HG03521 (cell line): ENCODE results near the gene ALPP.
"Not testable (repeated sequence)": the region's sequence is repeated elsewhere in the genome, so short reads cannot be mapped to it uniquely, and the experiment has no call there.

Experiments used
- ATAC-seq: cut with Tn5 transposase; IDR thresholded peaks from one replicate; pipeline ENCODE4 v1.9.1; 2021; ENCODE audit warnings: mild to moderate bottlenecking, moderate library complexity; ENCODE audit not compliant: unreplicated experiment

ALPP gene

DNA sequence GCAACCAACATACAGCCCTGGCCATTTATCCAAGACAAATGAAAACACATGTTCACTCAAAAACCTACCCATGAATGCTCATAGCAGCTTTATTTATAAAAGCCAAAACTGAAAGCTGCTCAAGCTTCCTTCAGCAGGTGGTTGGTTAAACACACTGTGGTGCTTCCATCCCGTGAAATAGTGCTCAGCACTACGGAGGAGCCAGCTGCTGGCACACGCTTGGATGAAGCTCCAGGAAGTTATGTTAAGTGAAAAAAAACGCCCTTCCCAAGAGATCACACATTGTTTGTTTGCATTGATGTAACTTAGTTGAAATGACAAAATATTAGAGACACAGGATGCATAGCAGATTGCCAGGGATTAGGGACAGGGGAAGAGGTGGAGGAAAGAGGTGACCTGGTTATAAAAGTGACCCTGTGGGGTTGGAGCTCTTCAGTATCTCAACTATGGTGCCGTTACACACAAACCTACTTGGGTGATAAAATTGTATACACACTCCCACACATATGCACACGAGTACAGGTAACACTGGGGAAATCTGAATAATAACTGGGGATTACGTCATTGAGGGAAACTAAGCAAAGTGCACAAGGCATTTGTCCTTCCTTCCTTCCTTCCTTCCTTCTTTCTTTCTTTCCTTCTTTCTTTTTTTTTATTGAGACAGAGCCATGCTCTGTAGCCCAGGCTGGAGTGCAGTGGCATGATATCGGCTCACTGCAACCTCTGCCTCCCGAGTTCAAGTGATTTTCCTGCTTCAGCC lies 21.9 kb downstream of the ALPP start:
- no peak for ATAC-seq

DNA sequence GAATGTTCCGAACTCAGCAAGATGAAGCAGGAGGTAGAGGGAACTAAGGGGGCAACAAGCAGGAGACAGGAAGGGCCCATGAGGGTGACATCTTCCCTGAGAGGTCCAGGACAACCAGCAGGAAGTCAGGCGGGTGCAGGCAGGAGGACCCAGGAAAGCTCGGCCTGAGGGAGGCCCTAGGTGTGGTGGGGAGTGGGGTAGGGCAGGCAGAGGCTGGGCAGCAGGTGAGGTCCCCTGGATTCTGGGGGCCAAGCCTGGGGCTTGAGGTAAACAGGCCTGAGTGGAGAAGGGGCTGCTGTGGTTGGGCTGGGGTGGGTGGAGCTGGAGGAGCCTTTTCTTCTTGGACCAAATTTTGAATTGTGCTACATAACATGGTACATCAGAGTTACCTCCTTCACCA lies 24.0 kb downstream of the ALPP start:
- ATAC-seq = no peak

DNA sequence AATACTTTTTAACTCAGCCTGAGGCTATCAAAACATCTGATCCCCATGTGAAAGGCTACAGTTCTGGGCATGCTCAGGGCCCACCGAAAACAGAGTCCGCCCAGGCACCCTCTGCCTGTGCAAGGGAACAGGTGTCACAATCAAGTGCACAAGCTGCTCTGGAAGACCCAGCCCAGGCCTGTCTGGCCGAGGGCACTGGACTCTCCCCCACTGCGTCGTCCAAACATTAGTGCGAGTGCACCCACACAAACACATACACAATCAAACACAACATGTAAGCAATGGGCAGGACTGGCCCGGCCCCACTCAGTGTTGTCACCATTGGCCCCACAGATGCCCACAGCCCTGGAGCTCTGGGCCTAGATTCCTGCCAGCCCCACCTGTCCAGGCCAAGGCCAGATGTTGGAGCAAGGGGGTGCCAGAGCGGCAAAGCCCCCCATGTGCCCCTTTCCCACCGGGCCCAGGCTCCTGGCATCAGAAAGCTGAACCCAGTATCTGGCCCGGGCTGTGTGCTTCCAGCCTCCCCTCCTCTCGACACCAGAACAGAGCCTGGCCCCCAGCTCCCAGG lies 27.5 kb downstream of the ALPP start:
- ATAC-seq = no peak

DNA sequence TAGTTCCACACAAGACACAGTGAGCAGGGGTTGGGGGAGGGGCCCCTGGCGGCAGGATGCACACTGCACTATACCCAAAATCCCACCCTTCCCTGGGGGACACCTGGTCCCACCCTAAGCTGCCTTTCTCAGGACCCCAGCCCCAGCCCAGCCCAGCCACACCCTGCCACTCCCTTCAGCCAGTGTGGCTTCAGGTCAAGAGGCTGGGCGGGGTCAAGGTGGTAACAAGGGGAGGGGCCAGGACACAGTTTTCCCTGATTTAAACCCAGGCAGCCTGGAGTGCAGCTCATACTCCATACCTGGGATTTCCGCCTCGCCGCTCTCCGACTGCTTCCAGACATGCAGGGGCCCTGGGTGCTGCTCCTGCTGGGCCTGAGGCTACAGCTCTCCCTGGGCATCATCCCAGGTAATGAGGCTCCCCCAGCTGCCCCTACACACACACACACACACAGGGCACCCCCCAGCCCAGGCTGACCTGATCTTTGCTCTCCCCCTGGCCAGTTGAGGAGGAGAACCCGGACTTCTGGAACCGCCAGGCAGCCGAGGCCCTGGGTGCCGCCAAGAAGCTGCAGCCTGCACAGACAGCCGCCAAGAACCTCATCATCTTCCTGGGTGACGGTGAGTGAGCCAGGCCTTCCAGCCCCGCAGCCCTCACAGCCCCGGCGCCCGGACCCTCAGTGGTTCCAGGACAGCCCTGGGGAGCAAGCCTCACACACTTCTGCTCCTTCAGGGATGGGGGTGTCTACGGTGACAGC lies 28.2 kb downstream of the ALPP start, which contains the start of gene ALPG:
TSS of gene ALPG (plus strand) at position 289 of the 755 bp plus-strand sequence. CDS start at position 340, 51 bp downstream.
- ATAC-seq = no peak

DNA sequence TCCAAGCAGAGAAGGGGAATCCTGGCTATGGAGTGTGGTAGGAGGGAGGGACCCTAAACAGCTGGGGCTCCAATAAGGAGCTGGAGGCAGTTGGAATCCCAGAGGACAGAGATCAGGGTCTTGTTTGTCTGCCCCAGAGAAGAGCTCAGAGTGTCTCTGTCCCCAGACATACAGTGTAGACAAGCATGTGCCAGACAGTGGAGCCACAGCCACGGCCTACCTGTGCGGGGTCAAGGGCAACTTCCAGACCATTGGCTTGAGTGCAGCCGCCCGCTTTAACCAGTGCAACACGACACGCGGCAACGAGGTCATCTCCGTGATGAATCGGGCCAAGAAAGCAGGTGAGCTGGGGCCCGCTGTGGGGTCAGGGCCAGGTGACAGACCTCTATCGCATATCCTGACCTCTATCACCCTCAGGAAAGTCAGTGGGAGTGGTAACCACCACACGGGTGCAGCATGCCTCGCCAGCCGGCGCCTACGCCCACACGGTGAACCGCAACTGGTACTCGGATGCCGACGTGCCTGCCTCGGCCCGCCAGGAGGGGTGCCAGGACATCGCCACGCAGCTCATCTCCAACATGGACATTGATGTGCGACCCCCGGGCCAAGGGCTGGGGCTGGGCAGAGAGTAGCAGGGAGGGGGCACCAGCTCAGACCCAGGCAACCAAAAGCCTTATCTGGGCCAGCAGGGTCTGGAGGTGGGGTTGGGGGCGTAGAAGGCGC lies 29.0 kb downstream of the ALPP start:
- ATAC-seq = not testable (repeated sequence)

DNA sequence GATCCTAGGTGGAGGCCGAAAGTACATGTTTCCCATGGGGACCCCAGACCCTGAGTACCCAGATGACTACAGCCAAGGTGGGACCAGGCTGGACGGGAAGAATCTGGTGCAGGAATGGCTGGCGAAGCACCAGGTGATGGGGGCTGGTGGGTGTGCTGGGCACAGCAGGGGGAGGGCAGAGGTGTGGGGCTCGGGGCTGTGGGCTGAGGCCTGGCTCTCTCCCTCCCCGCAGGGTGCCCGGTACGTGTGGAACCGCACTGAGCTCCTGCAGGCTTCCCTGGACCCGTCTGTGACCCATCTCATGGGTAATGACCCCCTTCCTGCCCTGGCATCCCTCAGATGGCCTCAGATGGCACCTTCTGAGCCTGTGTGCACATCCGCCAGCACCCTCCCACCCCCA lies 29.7 kb downstream of the ALPP start:
- ATAC-seq = not testable (repeated sequence)

DNA sequence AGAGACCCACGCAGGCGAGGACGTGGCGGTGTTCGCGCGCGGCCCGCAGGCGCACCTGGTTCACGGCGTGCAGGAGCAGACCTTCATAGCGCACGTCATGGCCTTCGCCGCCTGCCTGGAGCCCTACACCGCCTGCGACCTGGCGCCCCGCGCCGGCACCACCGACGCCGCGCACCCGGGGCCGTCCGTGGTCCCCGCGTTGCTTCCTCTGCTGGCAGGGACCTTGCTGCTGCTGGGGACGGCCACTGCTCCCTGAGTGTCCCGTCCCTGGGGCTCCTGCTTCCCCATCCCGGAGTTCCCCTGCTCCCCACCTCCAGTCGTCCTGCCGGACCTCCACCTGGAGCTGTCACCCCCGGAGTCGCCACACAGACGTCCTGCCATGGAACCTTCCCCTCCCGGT lies 31.1 kb downstream of the ALPP start:
- not testable (repeated sequence) for ATAC-seq

DNA sequence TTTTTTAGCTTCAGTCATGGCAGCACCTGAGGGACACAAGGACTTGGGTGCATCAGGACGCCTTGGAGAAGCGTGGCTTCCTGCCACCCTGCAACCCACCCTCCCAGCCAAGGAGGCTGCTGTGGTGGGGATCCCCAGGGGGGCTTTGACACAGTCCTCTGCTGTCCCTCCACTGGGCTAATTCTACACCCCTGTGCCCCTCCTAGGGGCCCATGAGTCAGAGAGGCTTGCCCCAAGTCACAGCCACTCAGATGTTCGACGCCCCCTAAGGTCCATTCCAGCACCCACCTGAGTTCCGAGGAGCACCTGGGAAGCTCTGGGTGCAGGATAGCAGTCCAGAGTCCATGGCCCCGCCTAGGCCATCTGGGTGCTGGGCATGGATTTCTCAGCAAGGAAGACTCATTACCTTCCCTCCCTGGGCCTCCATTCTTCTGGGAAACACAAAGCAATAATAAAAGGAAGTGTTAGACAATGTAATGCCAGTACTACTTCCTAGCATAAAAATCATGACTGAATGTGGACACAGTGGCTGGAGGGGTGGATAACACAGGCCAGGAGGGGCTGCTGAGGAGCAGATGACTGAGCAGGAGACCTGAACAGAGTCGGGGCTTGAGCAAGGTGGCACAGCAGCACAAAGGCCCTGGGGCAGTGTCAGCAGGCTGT lies 31.8 kb downstream of the ALPP start:
- no peak for ATAC-seq

DNA sequence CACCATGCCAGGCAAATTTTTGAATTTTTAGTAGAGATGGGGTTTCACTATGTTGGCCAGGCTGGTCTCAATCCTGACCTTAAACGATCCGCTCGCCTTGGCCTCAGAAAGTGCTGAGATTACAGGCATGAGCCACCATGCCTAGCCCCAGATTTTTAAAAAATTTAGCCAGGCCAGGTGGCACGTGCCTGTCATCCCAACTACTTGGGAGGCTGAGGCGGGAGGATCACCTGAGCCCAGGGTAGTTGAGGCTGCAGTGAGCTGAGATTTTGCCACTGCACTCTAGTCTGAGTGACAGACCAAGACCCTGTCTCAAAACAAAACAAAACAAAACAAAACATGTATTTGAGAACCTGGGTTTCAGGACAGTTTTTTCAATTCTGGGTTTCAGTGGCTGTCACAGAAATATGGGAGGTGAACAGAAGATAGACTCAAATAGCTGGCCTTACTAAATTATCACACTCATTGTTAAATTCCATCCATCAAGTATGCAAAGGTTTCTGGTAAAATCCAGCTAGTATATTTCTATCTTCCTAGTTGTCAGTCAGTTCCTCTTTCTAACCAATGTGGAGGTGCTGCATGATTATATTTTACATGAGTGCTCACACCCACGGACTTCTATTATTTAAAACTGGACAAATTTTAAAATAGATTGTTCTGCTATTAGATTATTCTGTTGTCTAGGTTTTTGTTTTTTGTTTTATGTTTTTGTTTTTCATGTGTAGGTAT lies 33.5 kb downstream of the ALPP start:
- ATAC-seq = no peak

DNA sequence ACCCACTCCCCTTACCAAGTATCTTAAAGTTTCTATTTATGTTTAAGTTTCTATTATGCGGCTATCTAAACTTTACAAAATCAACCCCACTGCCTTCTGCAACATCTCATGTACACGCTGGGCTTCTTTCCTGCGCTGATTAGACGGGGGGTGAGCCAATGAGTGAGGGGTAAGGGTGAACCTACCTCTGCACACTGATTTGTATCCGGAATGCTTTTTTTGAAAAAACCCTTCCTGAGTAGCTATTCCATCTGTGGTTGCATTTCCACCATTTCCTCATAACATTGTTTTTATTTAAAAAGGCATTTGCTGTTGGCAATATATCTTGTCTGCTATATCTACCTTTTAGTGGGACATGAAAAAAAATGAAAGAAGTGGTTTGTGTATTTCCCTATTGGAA lies 34.4 kb downstream of the ALPP start:
- no peak for ATAC-seq

DNA sequence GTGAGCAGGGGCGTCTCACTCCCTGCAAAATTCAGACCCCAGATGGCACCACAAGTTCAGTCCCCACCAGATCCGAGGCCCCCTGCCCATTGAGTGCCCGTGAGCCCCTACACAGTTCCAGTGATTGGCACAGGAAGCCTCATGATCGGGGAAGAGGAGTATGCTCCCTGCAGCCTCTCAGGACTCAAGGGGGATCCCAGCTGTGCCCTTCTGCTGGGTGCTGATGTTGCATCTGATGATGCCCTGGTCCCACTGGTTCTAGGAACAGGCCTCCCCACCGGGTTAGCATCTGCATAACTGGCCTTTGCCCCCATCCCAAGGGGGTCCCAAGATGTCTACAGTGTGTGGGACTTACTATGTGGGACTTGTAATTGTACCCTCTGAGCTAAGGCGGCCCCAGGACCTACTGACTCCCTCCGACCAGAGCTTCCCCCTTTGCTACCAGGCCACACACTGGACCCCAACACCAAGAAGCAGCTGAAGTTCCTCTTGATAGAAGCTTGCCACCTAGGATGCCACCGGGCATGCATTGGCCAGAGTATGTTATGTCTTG lies 36.7 kb downstream of the ALPP start:
- no peak for ATAC-seq

DNA sequence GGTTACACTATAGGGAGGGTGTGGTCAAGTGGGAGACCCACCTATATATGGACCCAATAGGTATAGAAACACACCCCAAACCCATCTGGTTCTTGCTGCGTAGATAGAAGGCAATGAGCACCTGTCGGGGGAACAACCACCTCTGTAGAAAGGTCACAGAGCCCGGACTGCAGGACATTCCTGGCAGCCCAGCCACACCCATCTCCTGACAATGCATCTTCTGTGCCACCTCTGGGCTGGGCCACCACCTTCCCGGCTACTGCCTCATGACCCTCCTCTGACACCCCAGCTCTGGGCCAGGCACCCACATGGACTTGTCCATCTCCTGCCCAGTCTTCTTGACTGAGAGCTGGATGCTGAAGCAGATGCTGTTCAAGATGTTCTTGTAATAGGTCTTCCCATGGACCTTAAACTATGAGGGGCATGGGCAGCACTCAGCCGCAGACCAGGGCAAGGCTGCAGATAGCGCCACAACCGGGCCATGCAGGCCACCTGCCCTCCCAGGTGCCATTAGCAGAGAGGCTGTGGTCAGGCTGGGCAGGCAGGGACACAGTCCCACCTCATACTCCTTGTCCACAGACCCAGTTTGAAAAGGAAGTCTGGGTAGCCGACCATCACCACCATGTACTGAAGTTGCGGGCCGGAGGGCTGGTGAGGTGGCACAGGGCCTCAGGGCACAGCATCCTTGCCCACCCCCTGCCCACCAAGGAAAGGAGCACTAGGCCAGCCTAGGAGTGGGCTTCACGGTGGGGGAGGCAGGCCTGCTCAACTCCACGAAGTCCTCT lies 37.4 kb downstream of the ALPP start:
- no peak for ATAC-seq

DNA sequence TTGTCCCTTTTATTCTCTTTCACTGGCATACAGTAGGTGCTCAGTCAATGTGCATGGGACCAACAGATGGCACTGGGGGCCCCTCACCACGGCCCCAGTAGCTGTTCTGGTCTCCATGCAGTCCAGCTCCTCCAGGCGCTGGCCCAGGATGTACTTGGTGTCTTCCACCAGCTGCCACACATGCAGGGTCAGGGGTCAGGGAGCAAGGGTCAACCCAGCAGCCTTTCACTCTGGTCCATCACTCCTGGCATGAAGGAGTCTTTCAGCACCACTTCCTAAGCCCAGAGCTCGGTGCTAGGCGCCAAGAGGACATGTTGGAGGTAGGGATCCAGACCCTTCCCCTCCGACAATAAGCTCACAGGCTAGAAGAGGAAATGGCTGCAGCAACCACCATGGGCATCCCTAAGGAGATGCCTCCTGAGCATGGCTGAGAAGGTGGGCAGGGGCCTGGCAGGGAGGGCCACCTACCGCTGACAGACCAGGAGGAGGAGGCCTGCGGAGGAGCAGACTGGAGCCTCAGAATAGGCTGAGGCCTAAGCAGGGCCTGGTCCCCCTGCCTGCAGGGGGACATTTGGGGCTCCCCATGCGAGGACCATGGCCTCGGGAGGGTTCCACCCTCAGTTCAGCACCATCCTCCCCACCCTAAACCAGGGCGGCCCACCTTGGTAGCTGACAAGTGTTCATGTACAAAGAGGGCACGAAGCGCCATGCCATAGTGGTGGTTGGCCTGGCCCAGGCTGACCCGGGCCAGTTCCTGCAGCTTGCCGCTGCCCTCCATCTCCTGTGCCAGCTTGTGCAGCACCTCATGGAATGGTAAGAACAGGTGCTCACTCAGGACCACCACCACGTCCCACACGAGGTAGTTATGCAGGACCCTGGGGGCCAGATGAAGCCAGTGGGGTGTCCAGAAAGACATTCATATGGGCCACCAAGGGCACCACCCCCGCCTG lies 38.2 kb downstream of the ALPP start:
- ATAC-seq = no peak

DNA sequence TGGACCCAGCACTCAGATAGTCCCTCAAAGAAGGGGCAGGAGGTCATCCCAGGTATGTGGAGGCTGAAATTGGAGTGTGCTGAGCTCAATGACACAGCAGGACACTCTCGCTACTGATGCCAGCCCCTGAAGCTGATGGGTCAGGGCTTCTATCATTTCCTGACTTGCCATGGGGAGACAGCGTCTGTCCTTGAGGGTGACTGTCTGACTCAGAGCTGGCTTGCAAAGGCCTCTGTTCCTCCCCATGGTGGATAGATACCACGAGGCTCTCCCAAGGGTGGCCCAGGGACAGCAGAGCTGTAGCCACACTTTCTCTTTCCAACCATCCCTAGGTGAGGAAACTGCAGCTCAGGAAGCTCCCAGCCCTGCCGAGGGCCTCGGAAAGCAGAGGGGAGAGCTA lies 38.9 kb downstream of the ALPP start:
- no peak for ATAC-seq

DNA sequence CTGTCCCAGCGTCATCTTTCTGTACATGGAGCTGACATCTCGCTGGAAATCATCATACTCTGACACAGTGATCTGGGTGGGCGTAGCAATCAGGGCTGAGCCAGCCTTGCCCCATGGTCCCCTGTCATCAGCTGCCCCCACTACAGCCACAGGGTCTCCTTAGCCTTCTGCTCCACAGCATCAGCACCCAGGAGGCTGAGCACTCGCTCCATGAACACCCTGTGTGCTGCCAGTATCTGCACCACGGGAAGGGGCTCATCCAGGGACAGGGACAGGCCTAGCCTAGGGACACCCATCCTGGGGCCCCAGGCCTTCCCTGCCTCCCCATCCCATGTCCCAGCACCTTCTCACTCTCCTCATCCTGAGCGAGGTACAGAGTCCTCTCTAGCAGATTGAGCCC lies 39.5 kb downstream of the ALPP start:
- no peak for ATAC-seq

DNA sequence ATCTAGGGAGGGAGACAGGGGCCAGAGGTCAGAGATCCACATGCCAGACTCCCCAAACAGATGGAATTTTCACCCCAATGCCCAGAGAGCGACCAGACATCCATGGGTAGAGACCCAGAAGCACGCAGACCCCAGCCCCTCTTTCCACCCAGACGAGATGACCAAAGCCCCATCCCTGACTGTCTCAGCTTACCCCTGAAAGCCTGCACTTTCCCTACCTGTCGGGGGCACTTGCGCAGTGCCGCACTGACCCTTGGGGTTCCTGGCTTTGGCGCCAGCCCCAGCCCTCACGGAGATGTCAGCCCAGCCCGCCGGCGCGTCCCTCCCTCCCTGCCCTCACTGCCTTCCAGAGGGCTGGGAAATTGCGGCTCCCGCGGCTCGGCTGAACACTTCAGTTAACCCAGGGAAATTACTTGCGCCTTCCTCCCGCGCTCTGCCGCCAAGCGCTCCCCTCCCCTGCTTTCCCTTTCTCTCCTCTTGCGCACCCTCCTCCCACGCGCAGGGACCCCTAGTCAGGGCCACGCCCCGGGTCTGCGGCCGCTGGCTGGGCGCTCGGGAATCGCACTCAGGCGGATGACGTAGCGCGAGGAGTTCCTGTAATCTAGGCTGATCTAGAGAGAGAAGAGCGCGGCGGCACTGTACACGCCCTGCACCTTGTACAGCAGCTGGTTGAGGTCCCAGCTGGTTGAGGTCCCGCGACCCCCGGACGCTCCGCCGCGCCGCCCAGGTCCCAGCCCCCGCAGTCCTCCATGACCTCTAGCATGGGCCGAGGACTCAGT lies 40.1 kb downstream of the ALPP start:
- no peak for ATAC-seq
